Measurements from ENCODE around the gene ITSN1.

ITSN1 gene

DNA sequence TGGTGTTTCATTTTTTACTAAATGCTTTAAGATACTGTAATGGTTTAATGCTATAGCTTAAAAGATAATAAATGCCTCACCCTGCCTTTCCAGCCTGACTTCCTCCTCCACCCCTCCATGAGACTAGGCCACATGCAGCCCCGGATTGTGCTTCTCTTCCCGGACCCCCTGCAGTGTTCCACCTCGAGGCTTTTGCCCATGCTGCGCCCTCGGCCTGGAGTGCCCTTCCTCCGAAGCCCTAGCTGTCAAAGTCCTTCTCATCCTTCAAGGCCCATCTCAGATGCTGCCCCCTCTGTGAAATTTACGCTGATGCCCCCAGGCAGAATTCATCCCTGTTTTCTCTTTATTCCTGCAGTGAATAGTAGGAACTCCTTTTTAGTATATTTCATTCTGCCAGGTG is 174.8 kb downstream of the ITSN1 start:
- DNase-seq = no peak

DNA sequence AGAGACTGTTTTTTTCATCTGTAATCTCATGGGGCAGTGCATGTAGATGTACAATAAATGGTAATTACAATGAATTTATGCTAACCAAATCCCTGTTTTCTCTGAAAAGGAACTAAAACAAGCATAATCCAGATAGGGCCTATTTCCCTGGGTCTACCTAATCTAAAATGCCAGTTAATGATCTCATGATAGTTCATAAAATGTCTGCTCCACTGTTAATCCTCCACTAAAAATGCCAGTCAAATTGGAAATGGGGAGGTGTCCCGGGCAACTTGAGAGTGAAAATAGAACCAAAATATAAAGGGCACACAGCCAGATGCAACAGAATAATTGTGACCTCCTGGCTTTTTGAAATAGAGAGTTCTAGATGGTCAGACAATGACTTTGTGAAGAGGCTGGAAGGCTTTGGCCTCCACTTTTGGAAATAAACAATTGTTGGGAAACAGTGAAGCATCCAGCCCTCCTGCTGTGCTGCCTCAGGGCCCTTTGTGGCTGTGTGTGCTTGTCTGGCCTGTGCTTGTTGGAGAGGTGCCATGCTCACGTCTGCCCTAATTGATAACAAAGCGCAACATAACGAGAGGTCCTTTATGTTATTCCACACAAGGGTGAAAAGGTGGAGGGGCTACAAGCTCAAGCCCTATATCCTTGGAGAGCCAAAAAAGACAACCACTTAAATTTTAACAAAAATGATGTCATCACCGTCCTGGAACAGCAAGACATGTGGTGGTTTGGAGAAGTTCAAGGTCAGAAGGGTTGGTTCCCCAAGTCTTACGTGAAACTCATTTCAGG is 175.6 kb downstream of the ITSN1 start:
- no peak for DNase-seq

DNA sequence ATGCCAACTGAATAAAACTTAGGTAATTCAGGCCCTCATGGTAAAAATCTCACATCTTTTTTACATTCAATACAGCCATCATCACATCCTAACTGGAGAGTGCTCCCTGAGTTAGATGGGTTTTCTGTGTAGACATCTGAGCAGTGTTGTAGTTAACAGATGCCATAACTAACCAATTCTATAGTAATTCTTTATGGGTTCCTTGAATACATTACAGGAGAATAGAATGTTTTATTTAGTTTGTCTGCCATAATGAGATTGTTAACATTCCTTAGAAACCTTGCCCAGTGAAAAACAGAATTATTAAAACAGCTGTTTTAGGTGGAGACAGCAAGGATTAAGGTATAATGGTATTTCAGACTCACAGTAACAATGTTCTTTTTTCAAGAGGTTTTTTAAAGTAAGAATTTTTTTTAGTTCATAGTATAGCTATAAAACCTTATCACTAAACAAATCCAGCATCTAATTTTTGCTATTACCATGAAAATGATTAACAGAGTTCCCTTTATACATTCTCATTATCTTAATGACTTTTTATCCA is 178.0 kb downstream of the ITSN1 start:
- no peak for DNase-seq

DNA sequence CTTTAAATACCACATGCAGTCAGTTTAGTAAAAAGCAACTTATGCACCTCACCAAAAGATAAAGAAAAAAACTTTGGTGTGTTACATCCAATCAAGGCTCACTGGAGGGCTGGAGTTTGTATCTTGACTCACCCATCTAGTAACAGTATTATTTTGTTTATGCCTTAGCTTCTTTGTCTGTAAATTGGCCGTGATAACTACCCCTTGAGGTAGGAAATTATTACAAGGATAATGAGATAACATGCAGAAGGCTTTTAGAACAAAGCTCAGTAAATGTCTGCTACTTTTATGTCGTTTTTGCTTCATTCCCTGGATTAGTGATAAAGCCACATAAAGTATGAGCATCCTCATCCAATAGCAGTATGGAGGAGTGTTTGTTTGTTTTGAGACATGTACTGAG is 178.5 kb downstream of the ITSN1 start:
- no peak for DNase-seq

DNA sequence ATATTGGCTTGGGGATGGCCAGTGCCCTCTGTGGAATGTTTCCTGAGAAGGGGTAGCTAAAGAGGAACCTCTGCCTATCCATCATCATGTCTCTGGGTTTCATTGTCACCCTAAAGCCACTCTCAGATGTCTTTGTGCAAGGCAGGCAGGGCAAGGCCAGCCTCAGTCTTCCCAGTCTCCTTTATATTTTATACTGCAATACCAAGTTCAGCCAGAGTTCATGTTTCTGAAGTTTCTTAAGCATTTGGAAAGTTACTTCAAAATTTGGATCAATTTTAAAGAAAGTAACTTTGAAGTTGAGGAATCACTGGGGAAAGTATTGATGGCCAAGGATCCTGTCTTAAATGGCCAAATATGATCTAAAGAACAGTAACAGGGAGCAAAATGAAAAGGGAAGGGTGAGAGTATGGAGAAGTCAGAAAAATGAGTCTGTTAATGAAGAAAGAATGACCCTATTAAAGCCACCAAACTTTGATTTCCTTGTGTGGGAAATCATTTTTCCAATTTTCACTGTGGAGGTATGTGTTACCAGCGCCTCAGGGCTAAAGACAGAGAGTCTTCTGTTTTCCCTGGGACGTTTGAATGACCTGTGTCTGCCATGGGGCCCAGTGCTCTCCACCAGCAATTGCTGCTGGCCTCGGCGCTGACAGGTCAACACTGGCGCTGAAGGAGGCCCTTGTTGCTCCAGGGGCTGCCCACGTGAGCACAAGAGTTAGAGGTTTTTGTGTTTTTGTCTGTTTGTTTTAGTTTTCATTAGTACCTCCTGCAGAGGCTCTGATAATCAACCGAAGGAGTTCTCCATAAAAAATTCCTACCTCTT is 179.4 kb downstream of the ITSN1 start:
- DNase-seq = no peak

DNA sequence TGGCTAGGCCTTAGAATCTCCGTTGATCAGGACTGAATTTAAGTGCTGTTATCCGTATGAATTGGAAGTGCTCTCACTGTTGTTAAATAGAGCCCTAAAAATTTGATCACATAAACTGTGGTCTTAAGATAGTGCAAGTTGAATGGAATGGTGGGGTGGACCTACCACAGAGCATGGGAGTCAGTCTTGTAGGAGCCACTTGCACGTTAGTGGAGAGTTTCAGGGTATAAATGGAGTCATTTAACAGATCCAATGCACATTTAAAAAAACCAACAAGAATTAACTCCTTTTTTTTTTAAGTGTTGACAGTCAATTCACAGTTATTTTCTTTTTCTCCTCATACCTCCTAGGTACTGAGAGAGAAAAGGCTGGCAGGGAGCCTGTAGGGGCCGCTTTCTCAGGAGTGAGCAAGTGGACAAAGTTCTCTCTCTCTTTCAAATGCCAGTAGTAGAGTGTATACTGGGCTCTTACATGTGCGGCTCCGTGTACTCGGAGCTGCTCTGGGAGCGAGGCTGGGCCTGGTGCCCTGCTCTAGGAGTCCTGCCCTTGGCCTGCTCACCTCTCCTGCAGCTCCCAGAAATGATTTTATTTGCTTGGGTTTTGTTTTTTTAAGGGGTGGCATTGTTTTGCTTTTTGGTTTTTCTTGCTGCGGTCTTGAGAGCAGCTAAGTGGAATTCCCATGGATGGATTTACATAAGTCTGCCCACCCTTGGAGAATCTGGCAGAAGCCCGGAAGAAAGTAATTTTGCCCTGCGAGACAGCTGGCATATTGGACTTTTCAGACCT is 182.0 kb downstream of the ITSN1 start:
- no peak for DNase-seq

DNA sequence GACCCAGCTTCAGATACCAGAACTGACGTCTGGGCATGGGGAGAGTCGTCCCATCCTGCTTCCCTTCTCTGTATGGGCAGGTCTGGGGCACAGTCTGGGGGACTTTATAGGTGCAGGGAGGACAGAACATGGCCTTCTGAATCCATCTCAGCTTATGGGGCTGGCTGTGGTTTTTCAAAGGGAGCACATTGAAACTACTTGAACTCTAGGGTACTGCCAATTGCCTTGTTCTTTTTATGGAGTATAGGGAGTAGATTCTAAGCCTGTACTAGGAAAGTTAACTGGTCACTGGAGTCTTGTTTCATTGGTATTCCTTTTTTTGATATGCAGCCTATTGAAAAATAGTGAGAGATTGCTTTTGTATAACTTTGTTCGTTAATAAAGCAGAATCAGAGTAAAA is 183.1 kb downstream of the ITSN1 start:
- no peak for DNase-seq

DNA sequence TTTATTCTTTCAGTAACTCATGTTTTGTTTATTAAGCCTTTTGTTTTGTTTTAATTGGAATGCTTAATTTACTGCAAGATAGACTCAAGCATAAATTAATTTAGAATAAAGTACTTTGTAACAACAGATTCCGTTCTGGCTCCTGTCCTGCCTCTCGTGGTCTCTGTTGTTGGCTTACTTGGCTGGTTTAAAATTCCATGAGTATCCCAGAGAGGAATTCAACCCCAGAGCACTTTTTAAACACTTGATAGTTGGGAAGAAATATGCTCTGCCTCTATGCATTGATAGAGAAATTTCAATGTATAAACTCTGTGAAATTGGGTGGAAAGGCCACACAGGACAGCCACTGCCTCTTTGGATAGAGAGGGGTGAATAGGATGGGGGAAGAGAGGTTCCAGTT is 183.6 kb downstream of the ITSN1 start:
- no peak for DNase-seq

DNA sequence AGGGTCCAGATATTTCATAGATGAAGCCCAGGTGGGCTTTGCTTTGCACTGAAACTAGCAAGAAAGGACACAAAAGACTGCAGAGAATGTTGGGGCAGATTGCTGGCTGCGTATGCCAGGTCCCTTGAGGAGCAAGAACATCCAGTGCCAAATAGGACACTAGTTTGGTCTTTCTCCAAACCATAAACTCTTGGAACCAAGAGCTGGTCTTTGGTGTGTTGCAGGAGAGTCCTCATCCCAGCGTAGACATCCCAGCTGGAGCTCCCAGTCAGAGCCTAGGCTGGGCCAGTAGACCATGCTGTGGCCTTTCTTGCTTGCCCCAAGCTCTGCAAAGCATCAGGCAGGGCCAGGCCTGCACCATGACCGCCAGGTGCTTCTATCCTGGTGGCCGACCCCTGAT is 185.8 kb downstream of the ITSN1 start:
- no peak for DNase-seq

DNA sequence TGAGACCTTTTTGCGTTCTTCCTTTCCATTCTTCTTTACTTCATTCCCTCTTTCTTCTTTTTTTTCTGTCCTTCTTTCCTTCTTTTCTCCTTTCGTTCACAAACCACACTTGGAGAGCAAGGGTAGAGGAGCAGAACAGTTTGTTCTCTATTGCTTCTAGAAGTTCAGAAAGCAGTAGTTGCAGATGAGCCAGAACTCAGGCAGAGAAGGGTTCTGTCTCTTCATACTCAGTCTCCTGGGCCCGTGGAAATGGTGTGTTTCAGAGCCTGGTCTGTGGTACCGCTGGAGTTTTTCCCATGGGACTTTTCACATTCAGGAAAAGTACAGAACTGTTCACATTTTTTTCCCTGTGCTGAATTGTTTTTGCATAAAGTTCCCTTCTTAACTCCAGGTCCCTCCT is 186.3 kb downstream of the ITSN1 start:
- no peak for DNase-seq

DNA sequence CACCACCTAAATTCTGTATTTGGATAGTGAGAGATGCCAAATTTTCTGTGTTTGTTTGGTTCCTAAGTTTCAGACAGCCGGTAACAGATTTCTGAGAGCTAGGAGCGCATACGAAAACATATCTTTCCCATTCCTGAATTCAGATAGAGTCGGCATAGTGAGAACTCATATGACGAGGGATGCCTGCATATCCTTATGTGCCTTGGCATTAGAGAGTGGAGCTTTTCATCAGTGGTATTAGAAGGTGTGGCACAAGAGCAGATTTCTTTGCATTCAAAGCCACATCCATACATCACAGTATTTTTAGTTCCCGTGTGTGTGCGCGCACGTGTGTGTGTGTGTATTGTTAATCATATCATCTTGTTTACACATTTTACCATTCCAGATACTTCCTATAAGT is 187.5 kb downstream of the ITSN1 start:
- no peak for DNase-seq

DNA sequence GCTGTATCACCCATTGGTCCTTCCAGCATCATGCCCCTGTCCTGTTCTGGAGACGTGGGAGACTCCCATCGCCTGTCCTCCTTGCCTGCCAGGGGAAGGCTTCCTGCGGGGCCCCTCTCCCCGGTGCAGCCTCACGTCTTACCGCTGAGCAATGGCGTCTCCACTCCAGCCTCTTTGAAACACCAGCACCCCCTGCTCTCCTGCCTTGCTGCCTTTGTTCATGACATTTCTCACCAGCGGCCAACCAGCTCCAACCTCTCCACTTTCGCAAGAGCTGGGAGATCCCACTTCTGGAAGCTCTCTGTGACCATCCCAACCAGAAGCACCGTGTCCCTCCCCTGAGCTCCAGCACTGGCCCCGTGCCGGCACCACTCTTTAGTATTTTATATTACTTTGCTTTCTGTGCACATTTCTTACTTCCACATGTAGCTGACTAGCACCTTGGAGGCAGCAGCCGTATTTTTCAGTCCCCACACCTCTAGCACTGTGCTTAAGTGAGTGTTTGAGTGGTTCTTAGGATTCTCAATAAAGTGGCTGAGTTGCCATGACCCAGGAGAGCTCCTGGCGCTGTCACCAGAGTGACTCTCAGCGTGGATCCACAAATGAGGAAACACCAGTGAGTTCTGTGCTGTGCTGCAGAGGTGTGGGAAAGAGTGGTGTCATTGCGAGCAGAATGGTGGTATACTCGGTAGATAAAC is 189.8 kb downstream of the ITSN1 start:
- no peak for DNase-seq

DNA sequence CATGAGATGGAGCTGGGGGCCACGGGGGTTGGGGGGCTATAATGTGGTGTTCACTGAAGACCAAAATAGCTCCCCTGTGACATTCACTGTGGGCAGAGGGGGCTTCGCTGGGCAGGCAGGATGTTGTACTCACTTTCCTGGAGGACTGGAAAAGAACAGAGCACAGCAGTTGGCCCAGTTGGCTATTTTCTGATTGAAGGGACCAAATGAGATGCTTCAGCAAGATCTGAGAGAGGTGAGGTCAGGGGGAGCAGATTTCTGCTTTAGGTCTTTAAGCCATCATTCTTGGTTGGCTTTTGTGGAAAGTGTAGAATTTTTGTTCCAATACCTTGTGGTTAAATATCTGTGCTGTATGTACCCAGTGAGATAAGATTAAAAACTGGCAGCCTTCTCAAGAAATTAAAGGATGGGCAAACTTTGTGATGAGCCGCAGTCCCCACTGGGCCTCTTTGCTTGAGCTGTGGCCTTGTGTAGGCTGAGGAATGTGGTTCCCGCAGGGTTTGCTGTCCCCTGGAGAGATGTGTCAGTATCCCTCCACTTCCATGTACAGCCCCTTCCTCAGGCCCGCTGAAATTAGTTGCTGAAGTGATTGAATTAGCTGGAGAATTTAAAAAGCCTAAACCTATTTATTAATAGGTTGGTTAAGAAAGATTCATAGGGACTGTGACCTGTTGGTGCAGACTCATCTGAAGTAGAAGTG is 192.7 kb downstream of the ITSN1 start:
- no peak for DNase-seq

DNA sequence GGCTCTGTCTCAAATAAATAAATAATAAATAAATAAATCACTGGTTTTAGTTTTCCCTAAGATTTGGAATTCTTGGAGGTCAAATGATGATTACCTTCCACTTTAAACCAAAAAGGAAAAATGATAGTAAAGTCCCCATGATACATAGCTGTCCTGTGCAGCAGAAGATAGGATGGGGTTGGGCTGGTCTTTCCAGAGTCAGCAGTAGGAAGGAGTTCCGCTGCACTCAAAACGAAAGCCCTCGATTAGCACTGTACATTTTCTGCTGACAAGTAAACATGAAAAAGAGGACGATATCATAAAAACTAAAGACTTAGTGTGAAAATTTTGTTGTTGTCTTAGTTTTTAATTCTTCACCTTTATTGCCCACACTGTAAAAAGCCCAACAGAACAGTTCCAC is 193.6 kb downstream of the ITSN1 start:
- no peak for DNase-seq

DNA sequence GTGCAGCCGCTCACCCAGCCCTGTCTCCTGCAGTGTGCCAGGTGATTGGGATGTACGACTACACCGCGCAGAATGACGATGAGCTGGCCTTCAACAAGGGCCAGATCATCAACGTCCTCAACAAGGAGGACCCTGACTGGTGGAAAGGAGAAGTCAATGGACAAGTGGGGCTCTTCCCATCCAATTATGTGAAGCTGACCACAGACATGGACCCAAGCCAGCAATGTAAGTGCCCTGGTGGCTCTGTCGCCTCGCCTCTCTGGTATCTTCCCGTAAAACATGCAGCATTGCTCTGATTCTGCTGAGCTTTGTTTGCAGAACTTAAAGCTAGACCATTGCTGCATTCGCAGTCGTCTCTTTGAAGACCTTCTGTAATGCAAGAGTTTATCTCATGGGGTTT is 194.1 kb downstream of the ITSN1 start:
- DNase-seq = no peak

DNA sequence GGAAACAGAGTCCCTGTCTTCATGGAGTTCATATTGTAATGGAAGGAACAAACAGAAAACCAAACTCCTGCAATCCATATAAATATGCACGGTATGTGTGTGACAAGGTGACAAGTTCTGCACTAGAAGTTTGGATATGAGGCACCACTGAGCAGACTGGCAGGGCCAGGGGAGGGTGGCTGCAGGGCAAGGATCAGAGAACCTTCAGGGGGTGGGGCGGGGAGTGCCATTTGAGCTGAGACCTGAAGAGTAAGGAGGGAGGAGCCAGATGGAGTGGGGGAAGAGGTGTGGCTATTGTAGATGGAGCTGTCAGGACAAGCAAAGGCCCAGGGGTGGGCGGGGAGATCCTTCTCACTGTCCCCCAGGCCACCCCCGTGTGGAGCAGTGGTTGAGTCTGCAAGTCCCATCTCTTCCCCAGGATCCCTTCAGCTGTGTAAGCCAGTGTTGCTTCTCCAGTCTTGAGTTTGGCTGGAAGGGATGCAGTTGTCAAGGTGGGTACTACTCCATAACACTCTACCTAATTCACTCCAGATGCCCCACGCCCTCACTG is 196.9 kb downstream of the ITSN1 start:
- no peak for DNase-seq

DNA sequence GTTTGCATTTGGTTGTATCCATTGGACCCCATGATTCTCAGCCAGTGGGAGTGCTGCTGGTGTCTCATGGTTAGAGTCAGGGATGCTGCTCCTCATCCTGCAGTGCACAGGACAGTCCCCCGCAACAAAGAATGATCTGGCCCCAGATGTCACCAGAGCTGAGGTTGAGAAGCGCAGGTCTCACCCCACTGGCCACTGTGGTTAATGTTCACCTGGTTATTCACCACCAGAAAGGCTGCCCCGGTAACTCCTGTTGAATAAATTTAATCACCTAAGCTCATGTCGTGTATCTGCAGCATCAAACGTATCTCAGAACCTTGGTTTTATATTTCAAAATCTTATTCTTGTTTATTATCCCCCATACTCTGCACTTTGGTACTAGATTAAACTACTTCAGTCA is 197.5 kb downstream of the ITSN1 start:
- no peak for DNase-seq

DNA sequence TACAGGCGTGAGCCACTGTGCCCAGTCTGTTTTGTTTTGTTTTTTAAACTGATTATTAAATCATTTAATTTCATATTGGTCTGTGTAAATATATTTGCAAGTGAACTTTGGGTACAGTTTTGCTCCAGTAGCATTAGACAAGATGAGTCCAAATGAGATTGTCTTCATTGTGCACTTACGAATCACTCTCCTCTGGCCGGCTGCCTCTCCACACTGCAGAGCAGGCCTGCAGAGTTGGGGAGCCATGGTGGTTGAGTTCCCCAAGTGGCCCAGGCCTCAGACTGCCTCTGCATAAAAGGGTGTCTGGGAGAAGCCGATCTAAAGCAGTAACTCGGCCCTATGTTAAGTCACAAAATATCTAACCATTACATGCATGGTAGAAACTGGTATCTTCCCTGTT is 198.5 kb downstream of the ITSN1 start:
- no peak for DNase-seq

DNA sequence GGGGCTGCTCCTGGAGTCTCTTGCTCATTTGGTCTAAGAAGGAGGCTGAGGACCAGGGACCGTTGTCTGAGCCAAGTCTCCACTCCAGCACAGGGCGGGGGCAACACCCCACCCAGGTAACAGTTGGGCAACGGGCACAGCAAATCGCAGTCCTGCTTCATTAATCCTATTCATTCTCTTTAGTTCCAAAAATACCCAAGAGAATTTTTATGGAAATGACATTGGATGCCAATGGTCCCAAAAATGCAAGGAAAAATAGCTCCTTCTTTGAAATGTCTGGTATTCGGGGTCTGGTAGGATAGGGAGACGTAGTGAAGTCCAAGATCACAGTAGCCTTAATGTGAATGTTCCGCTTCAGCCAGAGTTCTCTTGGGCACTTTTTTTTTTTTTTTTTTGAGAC is 199.3 kb downstream of the ITSN1 start:
- no peak for DNase-seq

DNA sequence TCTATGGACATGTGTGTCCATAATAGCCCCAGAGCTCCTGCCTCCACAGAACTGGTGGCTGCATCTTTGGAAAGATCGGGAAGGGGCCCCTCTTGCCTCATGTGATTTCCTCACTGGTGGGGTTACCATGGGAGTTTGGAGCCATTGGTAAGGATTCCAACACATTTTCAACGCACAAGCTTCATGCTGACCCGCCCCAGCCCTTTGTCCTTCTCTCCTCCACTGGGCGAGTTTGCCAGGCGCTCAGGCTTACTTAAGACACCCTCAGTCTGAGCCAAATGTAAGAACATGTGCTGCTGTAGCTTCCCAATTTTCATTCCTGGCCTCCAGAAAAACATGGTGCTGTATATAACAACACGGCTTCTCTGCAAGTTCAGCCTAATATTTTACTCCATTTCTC is 200.9 kb downstream of the ITSN1 start:
- no peak for DNase-seq

DNA sequence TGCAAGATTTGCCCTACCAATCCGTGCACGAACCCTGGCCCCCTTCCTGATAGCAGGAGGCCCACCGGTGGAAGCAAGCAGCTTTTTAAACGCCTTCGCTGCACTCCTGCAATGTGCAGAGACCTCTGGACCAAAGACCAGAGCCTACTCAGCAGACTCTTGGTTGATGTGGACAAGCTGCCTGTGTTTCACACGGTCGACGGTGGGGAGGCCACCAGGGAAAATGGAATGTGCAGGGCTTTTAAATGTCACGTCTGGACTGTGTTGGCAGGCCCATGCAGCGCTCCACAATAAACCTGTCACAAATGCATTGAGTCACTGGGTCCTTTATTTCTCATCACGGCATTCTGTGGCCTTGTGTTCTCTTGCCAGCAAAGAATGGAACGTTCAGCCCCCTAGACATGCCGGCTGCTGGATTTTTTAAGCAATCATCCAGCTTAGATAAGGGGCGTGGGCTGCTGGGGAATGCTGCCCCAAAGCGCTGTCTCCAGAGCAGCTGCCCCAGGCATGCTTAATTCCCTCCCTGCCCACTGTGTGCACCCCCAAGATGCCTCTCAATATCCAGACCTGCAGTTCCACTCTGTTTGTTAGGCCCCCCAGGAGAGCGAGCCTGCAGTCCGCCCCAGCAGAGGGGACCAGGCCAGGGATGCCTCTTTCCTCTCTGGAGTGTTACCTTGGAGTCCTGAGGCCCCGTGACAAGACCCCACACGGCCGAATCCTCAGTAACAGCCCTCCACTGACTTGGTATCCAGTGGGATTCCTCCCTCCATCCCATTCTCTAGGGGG is 202.0 kb downstream of the ITSN1 start:
- no peak for DNase-seq

Measured in left hindlimb (tissue), 1 donor.